ENCODE data around the gene KAT7. TPM values are rescaled to one million over a fixed set of nuclear protein-coding genes. Genes with fewer than 3 reads are reported as not detected.

KAT7 gene
- total RNA-seq, 4 donors from 2014 or later = 22.8 to 42.8 (median 33.3) TPM

- no peak for TF ChIP-seq CTCF (IDR thresholded peaks at IDR 0.05; ENCODE audit: low read depth)
Measured at GRCh38 chr17:49835472-49835871, 47.0 kb downstream of the KAT7 start.

GRCh38 chr17:49836111-49837030 lies 47.9 kb downstream of the KAT7 start:
- TF ChIP-seq CTCF (IDR thresholded peaks at IDR 0.05; ENCODE audit: low read depth) = no peak

GRCh38 chr17:49839455-49839854 lies 51.0 kb downstream of the KAT7 start:
- TF ChIP-seq CTCF (IDR thresholded peaks at IDR 0.05; ENCODE audit: low read depth) = no peak

- TF ChIP-seq CTCF (IDR thresholded peaks at IDR 0.05; ENCODE audit: low read depth) = no peak
Measured at GRCh38 chr17:49841548-49841947, 53.1 kb downstream of the KAT7 start.

- TF ChIP-seq CTCF (IDR thresholded peaks at IDR 0.05; ENCODE audit: low read depth) = no peak
Measured at GRCh38 chr17:49842371-49842770, 53.9 kb downstream of the KAT7 start.

- no peak for TF ChIP-seq CTCF (IDR thresholded peaks at IDR 0.05; ENCODE audit: low read depth)
Measured at GRCh38 chr17:49842846-49843245, 54.4 kb downstream of the KAT7 start.

GRCh38 chr17:49843774-49844350 lies 55.4 kb downstream of the KAT7 start:
- no peak for TF ChIP-seq CTCF (IDR thresholded peaks at IDR 0.05; ENCODE audit: low read depth)
